Measurements from ENCODE around the gene FRMPD4.

DNA sequence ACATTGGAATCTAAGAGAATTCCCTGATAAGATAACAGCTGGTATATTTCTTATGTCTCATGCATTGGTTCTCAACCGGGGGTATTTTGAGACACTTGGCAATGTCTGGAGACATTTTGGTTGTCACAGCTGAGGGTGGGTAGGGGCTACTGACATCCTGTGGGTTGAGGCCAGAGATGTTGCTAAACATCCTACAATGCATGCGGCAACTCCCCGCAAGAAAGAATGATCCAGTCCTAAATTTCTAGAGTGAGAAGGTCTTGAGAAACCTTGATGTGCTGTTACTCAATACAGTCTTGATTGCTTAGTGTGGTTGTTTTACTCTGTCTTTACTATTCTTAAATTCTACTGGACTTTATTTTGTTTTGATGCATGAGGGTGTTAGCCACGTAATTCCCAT is 287.2 kb downstream of the FRMPD4 start:
- TF ChIP-seq, protein P1, sequence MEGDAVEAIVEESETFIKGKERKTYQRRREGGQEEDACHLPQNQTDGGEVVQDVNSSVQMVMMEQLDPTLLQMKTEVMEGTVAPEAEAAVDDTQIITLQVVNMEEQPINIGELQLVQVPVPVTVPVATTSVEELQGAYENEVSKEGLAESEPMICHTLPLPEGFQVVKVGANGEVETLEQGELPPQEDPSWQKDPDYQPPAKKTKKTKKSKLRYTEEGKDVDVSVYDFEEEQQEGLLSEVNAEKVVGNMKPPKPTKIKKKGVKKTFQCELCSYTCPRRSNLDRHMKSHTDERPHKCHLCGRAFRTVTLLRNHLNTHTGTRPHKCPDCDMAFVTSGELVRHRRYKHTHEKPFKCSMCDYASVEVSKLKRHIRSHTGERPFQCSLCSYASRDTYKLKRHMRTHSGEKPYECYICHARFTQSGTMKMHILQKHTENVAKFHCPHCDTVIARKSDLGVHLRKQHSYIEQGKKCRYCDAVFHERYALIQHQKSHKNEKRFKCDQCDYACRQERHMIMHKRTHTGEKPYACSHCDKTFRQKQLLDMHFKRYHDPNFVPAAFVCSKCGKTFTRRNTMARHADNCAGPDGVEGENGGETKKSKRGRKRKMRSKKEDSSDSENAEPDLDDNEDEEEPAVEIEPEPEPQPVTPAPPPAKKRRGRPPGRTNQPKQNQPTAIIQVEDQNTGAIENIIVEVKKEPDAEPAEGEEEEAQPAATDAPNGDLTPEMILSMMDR (IDR thresholded peaks at IDR 0.05): no peak
- no peak for TF ChIP-seq CEBPB (IDR thresholded peaks at IDR 0.05)
- no peak for TF ChIP-seq POLR2AphosphoS2 (conservative IDR thresholded peaks at IDR 0.05; ENCODE audit: low read length)
- no peak for TF ChIP-seq ZC3H11A (IDR thresholded peaks at IDR 0.05)
- TF ChIP-seq, protein P2, sequence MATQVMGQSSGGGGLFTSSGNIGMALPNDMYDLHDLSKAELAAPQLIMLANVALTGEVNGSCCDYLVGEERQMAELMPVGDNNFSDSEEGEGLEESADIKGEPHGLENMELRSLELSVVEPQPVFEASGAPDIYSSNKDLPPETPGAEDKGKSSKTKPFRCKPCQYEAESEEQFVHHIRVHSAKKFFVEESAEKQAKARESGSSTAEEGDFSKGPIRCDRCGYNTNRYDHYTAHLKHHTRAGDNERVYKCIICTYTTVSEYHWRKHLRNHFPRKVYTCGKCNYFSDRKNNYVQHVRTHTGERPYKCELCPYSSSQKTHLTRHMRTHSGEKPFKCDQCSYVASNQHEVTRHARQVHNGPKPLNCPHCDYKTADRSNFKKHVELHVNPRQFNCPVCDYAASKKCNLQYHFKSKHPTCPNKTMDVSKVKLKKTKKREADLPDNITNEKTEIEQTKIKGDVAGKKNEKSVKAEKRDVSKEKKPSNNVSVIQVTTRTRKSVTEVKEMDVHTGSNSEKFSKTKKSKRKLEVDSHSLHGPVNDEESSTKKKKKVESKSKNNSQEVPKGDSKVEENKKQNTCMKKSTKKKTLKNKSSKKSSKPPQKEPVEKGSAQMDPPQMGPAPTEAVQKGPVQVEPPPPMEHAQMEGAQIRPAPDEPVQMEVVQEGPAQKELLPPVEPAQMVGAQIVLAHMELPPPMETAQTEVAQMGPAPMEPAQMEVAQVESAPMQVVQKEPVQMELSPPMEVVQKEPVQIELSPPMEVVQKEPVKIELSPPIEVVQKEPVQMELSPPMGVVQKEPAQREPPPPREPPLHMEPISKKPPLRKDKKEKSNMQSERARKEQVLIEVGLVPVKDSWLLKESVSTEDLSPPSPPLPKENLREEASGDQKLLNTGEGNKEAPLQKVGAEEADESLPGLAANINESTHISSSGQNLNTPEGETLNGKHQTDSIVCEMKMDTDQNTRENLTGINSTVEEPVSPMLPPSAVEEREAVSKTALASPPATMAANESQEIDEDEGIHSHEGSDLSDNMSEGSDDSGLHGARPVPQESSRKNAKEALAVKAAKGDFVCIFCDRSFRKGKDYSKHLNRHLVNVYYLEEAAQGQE (IDR thresholded peaks at IDR 0.05): no peak
- no peak for TF ChIP-seq MAFK (IDR thresholded peaks at IDR 0.05; ENCODE audit: partially characterized antibody)
- no peak for TF ChIP-seq RFX5 (IDR thresholded peaks at IDR 0.05)
- TF ChIP-seq POLR2A (IDR thresholded peaks at IDR 0.05; ENCODE audit: low read length): no peak
- no peak for TF ChIP-seq MAZ (IDR thresholded peaks at IDR 0.05; ENCODE audit: borderline replicate concordance, low read depth, low read length)
- TF ChIP-seq SMC3 (IDR thresholded peaks at IDR 0.05): no peak
- no peak for TF ChIP-seq EP300 (IDR thresholded peaks at IDR 0.05)
- no peak for TF ChIP-seq PHF8 (IDR thresholded peaks at IDR 0.05; ENCODE audit: borderline replicate concordance, low read depth)
- no peak for TF ChIP-seq FOSL2 (IDR thresholded peaks at IDR 0.05)
- no peak for TF ChIP-seq FOSL2 (CRISPR knock-in tag; IDR thresholded peaks at IDR 0.05)
- TF ChIP-seq, protein P3, sequence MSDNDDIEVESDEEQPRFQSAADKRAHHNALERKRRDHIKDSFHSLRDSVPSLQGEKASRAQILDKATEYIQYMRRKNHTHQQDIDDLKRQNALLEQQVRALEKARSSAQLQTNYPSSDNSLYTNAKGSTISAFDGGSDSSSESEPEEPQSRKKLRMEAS (IDR thresholded peaks at IDR 0.05): no peak

Measured in A549 (cell line).